Neural cell (in vitro differentiated cells): ENCODE data around the gene ERN2. TPM values are rescaled to one million over a fixed set of nuclear protein-coding genes. Genes with fewer than 3 reads are reported as not detected.
"Not testable (repeated sequence)": the region's sequence is repeated elsewhere in the genome, so short reads cannot be mapped to it uniquely, and the experiment has no call there.

Experiments
- H2AFZ ChIP-seq: fragments of 200-600, 300-800 bp; sonication (generic), shearing (Covaris generic); 2 replicates; pipeline ENCODE4 v1.6.0; 2014; ENCODE audit warnings: low read depth, mild to moderate bottlenecking, antibody characterized with exemption, low read length, moderate library complexity
- H3F3A ChIP-seq: fragments of 200-600 bp; shearing (Covaris generic); 2 replicates; pipeline ENCODE4 v1.6.1; 2016; ENCODE audit warnings: mild to moderate bottlenecking, moderate library complexity, mixed read lengths, antibody characterized with exemption, low read length; ENCODE audit not compliant: insufficient read depth, poor library complexity, severe bottlenecking
- H3K27ac ChIP-seq: fragments of 200-600, 300-800 bp; sonication (generic), shearing (Covaris generic); 2 replicates; pipeline ENCODE4 v1.5.1; 2014; ENCODE audit warnings: mild to moderate bottlenecking, low read length, moderate library complexity
- H3K27me3 ChIP-seq: fragments of 300-800, 200-600 bp; sonication (generic), shearing (Covaris generic); 2 replicates; pipeline ENCODE4 v1.6.0; 2014; ENCODE audit warnings: mild to moderate bottlenecking, low read depth, low read length, moderate library complexity; ENCODE audit not compliant: insufficient read depth
- H3K36me3 ChIP-seq: fragments of 300-800, 200-600 bp; sonication (generic), shearing (Covaris generic); 2 replicates; pipeline ENCODE4 v1.5.1; 2014; ENCODE audit warnings: mild to moderate bottlenecking, antibody characterized with exemption, low read length, moderate library complexity; ENCODE audit not compliant: insufficient read depth
- H3K4me2 ChIP-seq: fragments of 300-800, 200-600 bp; sonication (generic), shearing (Covaris generic); 2 replicates; pipeline ENCODE4 v1.6.0; 2014; ENCODE audit warnings: mild to moderate bottlenecking, low read length
- H3K4me3 ChIP-seq: fragments of 300-800, 200-600 bp; sonication (generic), shearing (Covaris generic); 2 replicates; pipeline ENCODE4 v1.5.1; 2014; ENCODE audit warnings: mild to moderate bottlenecking, low read length, moderate library complexity
- H3K79me2 ChIP-seq: fragments of 200-600 bp; shearing (Covaris generic); replicated peaks from 2 replicates; pipeline ENCODE4 v1.6.0; 2014; ENCODE audit warnings: mild to moderate bottlenecking, low read length, moderate library complexity; ENCODE audit not compliant: insufficient read depth
- H3K9ac ChIP-seq: fragments of 300-800, 200-600 bp; sonication (generic), shearing (Covaris generic); 2 replicates; pipeline ENCODE4 v1.6.1; 2016; ENCODE audit warnings: mild to moderate bottlenecking, low read length, mixed read lengths
- H3K9me2 ChIP-seq: fragments of 200-600 bp; shearing (Covaris generic); 2 replicates; pipeline ENCODE4 v1.6.1; 2016; ENCODE audit warnings: mild to moderate bottlenecking, low read length, mixed read lengths; ENCODE audit not compliant: insufficient read depth
- H3K9me3 ChIP-seq: fragments of 200-600, 300-800 bp; sonication (generic), shearing (Covaris generic); 2 replicates; pipeline ENCODE4 v1.6.1; 2016; ENCODE audit warnings: mild to moderate bottlenecking, mixed run types, low read length, moderate library complexity, mixed read lengths
- H4K20me1 ChIP-seq: fragments of 200-600 bp; shearing (Covaris generic); 2 replicates; pipeline ENCODE4 v1.6.1; 2016; ENCODE audit warnings: mild to moderate bottlenecking, mixed run types; ENCODE audit not compliant: insufficient read depth
- EP300 ChIP-seq: fragments of 450-650 bp; conservative IDR thresholded peaks from 2 replicates; pipeline ENCODE4 v1.6.1; 2014; ENCODE audit warnings: antibody characterized with exemption, mild to moderate bottlenecking, moderate library complexity; ENCODE audit not compliant: poor library complexity, severe bottlenecking
- MXI1 ChIP-seq: fragments of 450-650 bp; conservative IDR thresholded peaks from 2 replicates; pipeline ENCODE4 v1.6.1; 2014; ENCODE audit warnings: antibody characterized with exemption, mild to moderate bottlenecking; ENCODE audit not compliant: poor library complexity, severe bottlenecking
- POLR2AphosphoS5 ChIP-seq: IDR thresholded peaks from 2 replicates; pipeline ENCODE4 v1.6.1; 2012
- RAD21 ChIP-seq: fragments of 450-650 bp; conservative IDR thresholded peaks from 2 replicates; pipeline ENCODE4 v1.6.1; 2014; ENCODE audit warnings: antibody characterized with exemption, mild to moderate bottlenecking, moderate library complexity
- REST ChIP-seq: IDR thresholded peaks from 2 replicates; pipeline ENCODE4 v1.6.1; 2012; ENCODE audit warnings: borderline replicate concordance
- SMC3 ChIP-seq: fragments of 450-650 bp; conservative IDR thresholded peaks from 2 replicates; pipeline ENCODE4 v1.6.1; 2014; ENCODE audit warnings: antibody characterized with exemption, mild to moderate bottlenecking, moderate library complexity; ENCODE audit not compliant: poor library complexity
- TAF1 ChIP-seq: IDR thresholded peaks from 2 replicates; pipeline ENCODE4 v1.6.1; 2012; ENCODE audit warnings: low read depth
- polyA plus RNA-seq: library from polyadenylated mRNA; depleted of rRNA; stranded (reverse); fragments of >200 nt; gene quantifications from 2 replicates; pipeline ENCODE4 v1.2.3, GENCODE V29; 2014

The ERN2 gene
- polyA plus RNA-seq, 1 donor from 2014 or later = not detected

GRCh38 chr16:23724785-23725131 is 11.7 kb upstream of the ERN2 start:
- Histone ChIP-seq H3K27me3 (no peaks in the 10 kb centered on the region), H3K9ac (no peak overlapping the region), H3K4me3 (no peak overlapping the region), H3K79me2 (no peaks in the 10 kb centered on the region), H3K36me3 (no peaks in the 10 kb centered on the region), H3K9me2 (no peaks in the 10 kb centered on the region), H3K4me2 (no peak overlapping the region), H4K20me1 (no peaks in the 10 kb centered on the region), H3K9me3 (no peaks in the 10 kb centered on the region), H2AFZ (no peak overlapping the region), H3K27ac (no peak overlapping the region), H3F3A (no peaks in the 10 kb centered on the region)
- no peak for TF ChIP-seq RAD21
- no peak for TF ChIP-seq POLR2AphosphoS5
- no peak for TF ChIP-seq SMC3

- no peak overlapping the region for H3K4me2 ChIP-seq
- no peaks in the 10 kb centered on the region for H3K9me2 ChIP-seq
- H3K79me2 ChIP-seq = no peaks in the 10 kb centered on the region
- no peak overlapping the region for H2AFZ ChIP-seq
- H3K36me3 ChIP-seq = no peaks in the 10 kb centered on the region
- TF ChIP-seq SMC3 = no peak
- TF ChIP-seq TAF1 = no peak
- no peak for TF ChIP-seq EP300
- no peak for TF ChIP-seq REST
- TF ChIP-seq MXI1 = no peak
- TF ChIP-seq POLR2AphosphoS5 = no peak
- TF ChIP-seq RAD21 = no peak
- H4K20me1 ChIP-seq = no peaks in the 10 kb centered on the region
- no peak overlapping the region for H3K9ac ChIP-seq
- no peak overlapping the region for H3K27ac ChIP-seq
- H3K27me3 ChIP-seq = no peaks in the 10 kb centered on the region
- H3K9me3 ChIP-seq = no peaks in the 10 kb centered on the region
- H3K4me3 ChIP-seq = no peak overlapping the region
- H3F3A ChIP-seq = no peaks in the 10 kb centered on the region
Measured at GRCh38 chr16:23724096-23724784, 11.2 kb upstream of the ERN2 start.

GRCh38 chr16:23722613-23723240 is 9.7 kb upstream of the ERN2 start:
- not testable (repeated sequence) for H3K9me2 ChIP-seq, H3K27me3 ChIP-seq, H3K9ac ChIP-seq, H4K20me1 ChIP-seq, H3K4me3 ChIP-seq, H3K27ac ChIP-seq, H3F3A ChIP-seq, H3K9me3 ChIP-seq, H3K4me2 ChIP-seq, H3K36me3 ChIP-seq, H2AFZ ChIP-seq, H3K79me2 ChIP-seq
